ENCODE results near the gene TAOK3.
"Not testable (repeated sequence)": the region's sequence is repeated elsewhere in the genome, so short reads cannot be mapped to it uniquely, and the experiment has no call there.

Gene TAOK3

DNA sequence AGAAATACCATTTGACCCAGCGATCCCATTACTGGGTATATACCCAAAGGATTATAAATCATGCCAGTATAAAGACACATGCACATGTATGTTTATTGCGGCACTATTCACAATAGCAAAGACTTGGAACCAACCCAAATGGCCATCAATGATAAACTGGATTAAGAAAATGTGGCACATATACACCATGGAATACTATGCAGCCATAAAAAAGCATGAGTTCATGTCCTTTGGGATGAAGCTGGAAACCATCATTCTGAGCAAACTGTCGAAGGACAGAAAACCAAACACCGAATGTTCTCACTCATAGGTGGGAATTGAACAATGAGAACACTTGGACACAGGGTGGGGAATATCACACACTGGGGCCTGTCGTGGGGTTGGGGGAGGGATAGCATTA, 243.3 kb downstream of the TAOK3 start:
- not testable (repeated sequence) for DNase-seq

GRCh38 chr12:118127867-118128266, 244.8 kb downstream of the TAOK3 start:
- no peak for DNase-seq

DNA sequence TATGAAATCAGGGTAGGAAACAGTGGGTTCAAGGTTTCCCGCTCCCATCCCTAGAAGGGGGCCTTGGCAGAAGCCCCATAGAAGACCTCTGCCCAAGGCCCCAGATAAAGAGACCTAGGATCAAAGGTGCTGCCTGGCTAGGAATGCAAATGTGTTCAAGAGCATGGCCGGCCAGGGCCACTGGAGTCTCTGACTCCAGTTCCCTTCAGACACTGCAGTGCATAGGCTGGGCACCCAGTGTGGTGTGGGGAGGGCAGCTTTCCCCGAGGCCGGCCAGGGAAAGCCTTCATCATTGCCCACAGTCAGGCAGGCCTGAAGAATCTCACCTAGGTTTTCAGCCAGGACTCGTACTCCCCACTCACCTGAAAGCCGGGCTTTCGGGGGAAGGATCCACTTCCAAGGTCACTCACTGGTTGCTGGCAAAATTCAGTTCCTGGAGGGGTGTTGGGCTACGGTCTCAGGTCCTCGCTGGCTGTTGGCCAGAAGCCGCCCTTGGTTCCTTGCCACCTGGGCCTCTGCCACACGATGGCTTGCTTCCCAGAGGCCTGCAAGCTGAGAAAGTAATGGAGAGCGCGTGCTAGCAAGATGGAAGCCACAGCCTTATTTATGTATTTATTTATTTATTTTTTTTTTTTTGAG, 246.5 kb downstream of the TAOK3 start:
- no peak for DNase-seq

GRCh38 chr12:118125743-118126118, 247.0 kb downstream of the TAOK3 start:
- no peak for DNase-seq

DNA sequence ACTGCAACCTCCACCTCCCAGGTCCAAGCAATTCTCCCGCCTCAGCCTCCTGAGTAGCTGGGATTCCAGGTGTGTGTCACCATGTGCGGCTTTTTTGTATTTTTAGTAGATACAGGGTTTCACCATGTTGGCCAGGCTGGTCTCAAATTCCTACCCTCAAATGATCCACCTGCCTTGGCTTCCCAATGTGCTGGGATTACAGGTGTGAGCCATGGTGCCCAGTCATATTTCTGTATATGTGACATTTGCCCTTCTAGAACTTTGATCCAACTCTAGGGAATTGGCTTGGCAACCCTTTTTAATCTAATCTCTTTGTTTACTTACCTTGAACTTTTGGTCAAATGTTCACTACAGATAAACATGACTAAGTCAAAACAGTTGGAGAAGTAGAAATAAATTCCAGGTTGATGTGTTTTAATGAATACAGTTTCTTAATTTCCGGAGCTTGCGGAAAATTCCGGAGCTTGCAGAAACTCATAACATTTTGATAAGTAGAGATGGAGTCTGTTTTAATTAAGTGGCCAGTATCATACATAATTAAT, 248.3 kb downstream of the TAOK3 start:
- no peak for DNase-seq

GRCh38 chr12:118122264-118122663, 250.4 kb downstream of the TAOK3 start:
- no peak for DNase-seq

- DNase-seq, result peak in 4 of 5 experiments; percentile 28 to 61 (median 40)
These were observed 251.9 kb downstream of the TAOK3 start for GRCh38 chr12:118120579-118121363.

- no peak for DNase-seq
These were observed 253.2 kb downstream of the TAOK3 start for GRCh38 chr12:118119449-118119879.

DNA sequence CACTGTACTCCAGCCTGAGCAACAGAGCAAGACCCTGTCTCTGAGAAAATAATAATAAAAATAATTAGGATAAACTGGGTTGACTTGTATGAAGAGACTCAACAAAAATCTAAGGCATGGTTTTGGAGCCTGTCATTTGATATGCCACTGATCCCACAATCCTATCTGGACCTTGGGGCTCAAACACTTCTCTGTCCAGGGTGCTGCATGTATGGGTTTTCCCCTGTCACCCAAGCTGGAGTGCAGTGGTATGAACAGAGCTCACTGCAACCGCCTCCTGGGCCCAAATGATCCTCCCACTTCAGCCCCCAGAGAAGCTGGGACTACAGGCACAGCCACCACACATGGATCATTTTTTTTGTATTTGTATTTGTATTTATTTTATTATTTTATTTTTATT, 263.6 kb downstream of the TAOK3 start:
- DNase-seq, result no peak

DNA sequence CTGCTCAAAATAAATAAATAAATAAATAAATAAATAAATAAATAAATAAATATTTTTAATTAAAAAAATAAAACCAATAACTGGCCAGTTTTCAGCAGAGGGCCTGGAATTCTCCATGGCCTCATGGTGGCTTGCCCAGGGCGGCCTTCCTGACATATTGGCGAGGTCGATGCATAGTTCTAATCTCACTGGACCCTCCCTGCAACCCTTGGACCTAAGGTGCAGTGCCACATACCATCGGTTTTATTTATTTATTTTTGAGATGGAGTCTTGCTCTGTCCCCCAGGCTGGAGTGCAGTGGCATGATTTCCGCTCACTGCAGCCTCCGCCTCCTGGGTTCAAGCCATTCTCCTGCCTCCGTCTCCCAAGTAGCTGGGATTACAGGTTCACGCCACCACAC, 265.0 kb downstream of the TAOK3 start:
- no peak for DNase-seq

GRCh38 chr12:118107011-118107410, 265.7 kb downstream of the TAOK3 start:
- DNase-seq, result no peak

- DNase-seq, result peak in 2 of 5 experiments; percentile 4 to 45
These were observed 268.9 kb downstream of the TAOK3 start, which contains the start of gene VSIG10 for GRCh38 chr12:118103601-118104382. Gene VSIG10, minus strand, starts transcription at chr12:118104011. Its CDS starts 340 bp downstream, at chr12:118103671.

DNA sequence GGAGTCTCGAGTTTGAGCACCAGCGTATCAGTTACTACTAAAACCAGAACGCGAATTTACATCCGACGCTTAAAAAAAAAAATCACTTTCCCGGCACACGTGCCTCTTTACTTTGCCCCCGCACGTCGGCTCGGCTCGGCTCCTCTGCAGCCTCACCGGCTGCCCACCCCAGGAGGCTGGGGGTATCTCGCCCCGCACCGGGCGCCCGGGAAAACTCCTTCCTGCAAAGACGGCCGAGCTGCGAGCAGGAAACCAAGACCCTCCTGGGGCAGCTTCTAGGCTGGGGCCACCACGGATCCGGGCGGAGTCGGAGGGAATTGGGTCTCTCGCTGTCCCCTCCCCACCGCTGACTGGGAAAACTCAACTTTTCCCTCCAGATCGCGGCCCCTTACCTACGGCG, 269.5 kb downstream of the TAOK3 start:
- DNase-seq, result peak in 1 of 5 experiments; percentile 20

GRCh38 chr12:118102609-118103008, 270.1 kb downstream of the TAOK3 start:
- no peak for DNase-seq

- DNase-seq, result no peak
These were observed 270.6 kb downstream of the TAOK3 start for GRCh38 chr12:118102070-118102469.

- DNase-seq, result no peak
These were observed 271.7 kb downstream of the TAOK3 start for GRCh38 chr12:118101051-118101450.
